ENCODE data around the gene FAM124B.

DNA sequence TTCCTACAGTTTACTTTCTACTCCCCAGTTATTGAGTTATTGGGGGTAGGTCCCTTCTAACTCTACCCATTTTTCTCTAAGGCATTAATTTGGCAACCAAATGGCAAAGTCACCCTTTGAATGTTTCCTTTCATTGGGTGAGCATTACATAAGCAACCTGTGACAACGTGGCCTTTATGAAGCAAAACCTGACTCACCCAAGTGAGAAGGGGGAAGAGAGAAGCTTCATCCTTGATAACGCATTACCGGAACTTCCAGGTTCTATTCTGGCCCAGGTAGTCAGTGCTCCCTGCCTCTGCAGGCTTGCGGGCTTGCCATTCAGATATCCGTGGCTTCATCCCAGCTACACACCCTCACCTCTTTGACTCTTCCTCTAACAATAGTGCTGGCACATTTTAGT is 39.1 kb upstream of the FAM124B start:
- TF ChIP-seq, protein P1, sequence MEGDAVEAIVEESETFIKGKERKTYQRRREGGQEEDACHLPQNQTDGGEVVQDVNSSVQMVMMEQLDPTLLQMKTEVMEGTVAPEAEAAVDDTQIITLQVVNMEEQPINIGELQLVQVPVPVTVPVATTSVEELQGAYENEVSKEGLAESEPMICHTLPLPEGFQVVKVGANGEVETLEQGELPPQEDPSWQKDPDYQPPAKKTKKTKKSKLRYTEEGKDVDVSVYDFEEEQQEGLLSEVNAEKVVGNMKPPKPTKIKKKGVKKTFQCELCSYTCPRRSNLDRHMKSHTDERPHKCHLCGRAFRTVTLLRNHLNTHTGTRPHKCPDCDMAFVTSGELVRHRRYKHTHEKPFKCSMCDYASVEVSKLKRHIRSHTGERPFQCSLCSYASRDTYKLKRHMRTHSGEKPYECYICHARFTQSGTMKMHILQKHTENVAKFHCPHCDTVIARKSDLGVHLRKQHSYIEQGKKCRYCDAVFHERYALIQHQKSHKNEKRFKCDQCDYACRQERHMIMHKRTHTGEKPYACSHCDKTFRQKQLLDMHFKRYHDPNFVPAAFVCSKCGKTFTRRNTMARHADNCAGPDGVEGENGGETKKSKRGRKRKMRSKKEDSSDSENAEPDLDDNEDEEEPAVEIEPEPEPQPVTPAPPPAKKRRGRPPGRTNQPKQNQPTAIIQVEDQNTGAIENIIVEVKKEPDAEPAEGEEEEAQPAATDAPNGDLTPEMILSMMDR (IDR thresholded peaks at IDR 0.05) = no peak
- TF ChIP-seq POLR2A (IDR thresholded peaks at IDR 0.05) = peak in 1 of 3 donors; percentile 10
